GM18526 (cell line): Measurements from ENCODE around the gene PIGR.

Experiments
- POLR2A ChIP-seq: IDR thresholded peaks from 3 replicates; pipeline ENCODE4 v1.6.1; 2011; ENCODE audit not compliant: insufficient read length; ENCODE audit errors: extremely low read depth

PIGR gene

GRCh38 chr1:206907304-206907991, 38.8 kb downstream of the PIGR start:
- TF ChIP-seq POLR2A: no peak

GRCh38 chr1:206905295-206906164, 40.7 kb downstream of the PIGR start:
- no peak for TF ChIP-seq POLR2A

GRCh38 chr1:206904423-206905142, 41.7 kb downstream of the PIGR start:
- no peak for TF ChIP-seq POLR2A

GRCh38 chr1:206903687-206904086, 42.6 kb downstream of the PIGR start:
- TF ChIP-seq POLR2A: no peak

GRCh38 chr1:206902702-206903101, 43.6 kb downstream of the PIGR start:
- TF ChIP-seq POLR2A: no peak

- TF ChIP-seq POLR2A: no peak
Measured at GRCh38 chr1:206901944-206902343, 44.3 kb downstream of the PIGR start.

- no peak for TF ChIP-seq POLR2A
Measured at GRCh38 chr1:206900149-206900548, 46.1 kb downstream of the PIGR start.

- no peak for TF ChIP-seq POLR2A
Measured at GRCh38 chr1:206899717-206900116, 46.5 kb downstream of the PIGR start.

GRCh38 chr1:206898915-206899431, 47.3 kb downstream of the PIGR start:
- no peak for TF ChIP-seq POLR2A

- TF ChIP-seq POLR2A: no peak
Measured at GRCh38 chr1:206898089-206898914, 48.0 kb downstream of the PIGR start.

- no peak for TF ChIP-seq POLR2A
Measured at GRCh38 chr1:206897175-206897574, 49.1 kb downstream of the PIGR start, which contains the start of gene IL24. IL24 (plus strand) TSS chr1:206897443; CDS start chr1:206897833, 390 bp downstream.

- TF ChIP-seq POLR2A: no peak
Measured at GRCh38 chr1:206896261-206896660, 50.0 kb downstream of the PIGR start.

- no peak for TF ChIP-seq POLR2A
Measured at GRCh38 chr1:206895837-206896242, 50.4 kb downstream of the PIGR start.

GRCh38 chr1:206895325-206895724, 50.9 kb downstream of the PIGR start:
- no peak for TF ChIP-seq POLR2A
